Fibroblast of pulmonary artery (primary cell): ENCODE data around the gene CMTM1.

Experiments
- DNase-seq: peaks from one replicate; pipeline ENCODE4 v3.0.0-alpha.2; 2010; ENCODE audit warnings: low read depth
- H3K4me3 ChIP-seq: replicated peaks from 2 replicates; pipeline ENCODE4 v1.5.1; 2011; ENCODE audit warnings: low read depth, mild to moderate bottlenecking, control low read depth, low read length, moderate library complexity
- CTCF ChIP-seq: IDR thresholded peaks from 2 replicates; pipeline ENCODE4 v1.5.1; 2011; ENCODE audit warnings: mild to moderate bottlenecking, control low read depth, low read length, inconsistent platforms; ENCODE audit errors: missing control alignments

Gene CMTM1

GRCh38 chr16:66574531-66574930 is 8.3 kb downstream of the CMTM1 start:
- no peak for TF ChIP-seq CTCF
- no peak overlapping the region for H3K4me3 ChIP-seq

GRCh38 chr16:66575060-66575459 is 8.8 kb downstream of the CMTM1 start:
- DNase-seq: no peak
- no peak overlapping the region for H3K4me3 ChIP-seq
- no peak for TF ChIP-seq CTCF

More at GRCh38 chr16:66574531-66574930, 8.3 kb downstream of the CMTM1 start:
- DNase-seq: no peak

- no peak overlapping the region for H3K4me3 ChIP-seq
- TF ChIP-seq CTCF: no peak
- DNase-seq: no peak
Measured at GRCh38 chr16:66576296-66576695, 10.1 kb downstream of the CMTM1 start.

- TF ChIP-seq CTCF: no peak
- DNase-seq: no peak
- H3K4me3 ChIP-seq: no peak within 1 kb of the TSS
Measured at GRCh38 chr16:66578651-66579531, 12.7 kb downstream of the CMTM1 start, which contains the start of gene CMTM2. Gene CMTM2 (plus strand): TSS chr16:66579463. CDS start chr16:66579608, 145 bp downstream.

GRCh38 chr16:66580605-66581209 is 14.5 kb downstream of the CMTM1 start:
- DNase-seq: peak; percentile 66
- TF ChIP-seq CTCF: peak; percentile 24
- H3K4me3 ChIP-seq: no peak overlapping the region

GRCh38 chr16:66581246-66581952 is 15.2 kb downstream of the CMTM1 start:
- no peak for TF ChIP-seq CTCF
- DNase-seq: no peak
- no peak overlapping the region for H3K4me3 ChIP-seq
